HEK293T (cell line): Measurements from ENCODE around the gene LRRC8C.

Experiments used
- ARNT ChIP-seq: fragments of 450-650 bp; IDR thresholded peaks from 2 replicates; pipeline ENCODE4 v1.6.1; 2017; ENCODE audit warnings: mild to moderate bottlenecking
- BHLHE40 ChIP-seq: fragments of 450-650 bp; IDR thresholded peaks from 2 replicates; pipeline ENCODE4 v1.6.1; 2016; ENCODE audit warnings: mild to moderate bottlenecking, moderate library complexity, borderline replicate concordance
- FOXA1 ChIP-seq: fragments of 450-650 bp; IDR thresholded peaks from 2 replicates; pipeline ENCODE4 v1.6.1; 2016; ENCODE audit warnings: mild to moderate bottlenecking
- FOXK2 ChIP-seq: fragments of 450-650 bp; IDR thresholded peaks from 2 replicates; pipeline ENCODE4 v1.6.1; 2016; ENCODE audit warnings: mild to moderate bottlenecking
- FOXM1 ChIP-seq: fragments of 450-650 bp; IDR thresholded peaks from 2 replicates; pipeline ENCODE4 v1.6.1; 2017; ENCODE audit warnings: mild to moderate bottlenecking, borderline replicate concordance
- HDGF ChIP-seq: fragments of 450-650 bp; IDR thresholded peaks from 2 replicates; pipeline ENCODE4 v1.6.1; 2017; ENCODE audit warnings: antibody characterized with exemption, borderline replicate concordance
- L3MBTL2 ChIP-seq: fragments of 450-650 bp; conservative IDR thresholded peaks from 2 replicates; pipeline ENCODE4 v1.6.1; 2016; ENCODE audit warnings: mild to moderate bottlenecking
- SP1 ChIP-seq: fragments of 450-650 bp; IDR thresholded peaks from 2 replicates; pipeline ENCODE4 v1.6.1; 2017
- SUZ12 ChIP-seq: fragments of 450-650 bp; IDR thresholded peaks from 2 replicates; pipeline ENCODE4 v1.6.1; 2016; ENCODE audit warnings: mild to moderate bottlenecking
- TARDBP ChIP-seq: fragments of 450-650 bp; IDR thresholded peaks from 2 replicates; pipeline ENCODE4 v1.6.1; 2016
- ZNF384 ChIP-seq: fragments of 450-650 bp; IDR thresholded peaks from 2 replicates; pipeline ENCODE4 v1.6.1; 2016
- TF ChIP-seq, protein P1 (sequence below): fragments of 450-650 bp; IDR thresholded peaks from 2 replicates; pipeline ENCODE4 v1.6.1; 2016

GRCh38 chr1:89698020-89698560, 65.2 kb downstream of the LRRC8C start:
- TF ChIP-seq SP1 (no peak), FOXA1 (no peak), ARNT (no peak), FOXM1 (no peak), FOXK2 (no peak), HDGF (no peak), ZNF384 (no peak), TARDBP (no peak), BHLHE40 (no peak), L3MBTL2 (no peak), SUZ12 (no peak)
- TF ChIP-seq, protein P1, sequence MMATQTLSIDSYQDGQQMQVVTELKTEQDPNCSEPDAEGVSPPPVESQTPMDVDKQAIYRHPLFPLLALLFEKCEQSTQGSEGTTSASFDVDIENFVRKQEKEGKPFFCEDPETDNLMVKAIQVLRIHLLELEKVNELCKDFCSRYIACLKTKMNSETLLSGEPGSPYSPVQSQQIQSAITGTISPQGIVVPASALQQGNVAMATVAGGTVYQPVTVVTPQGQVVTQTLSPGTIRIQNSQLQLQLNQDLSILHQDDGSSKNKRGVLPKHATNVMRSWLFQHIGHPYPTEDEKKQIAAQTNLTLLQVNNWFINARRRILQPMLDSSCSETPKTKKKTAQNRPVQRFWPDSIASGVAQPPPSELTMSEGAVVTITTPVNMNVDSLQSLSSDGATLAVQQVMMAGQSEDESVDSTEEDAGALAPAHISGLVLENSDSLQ: no peak
